Ascending aorta (tissue), 2 donors: ENCODE results near the gene CPA5. TPM values are rescaled to one million over a fixed set of nuclear protein-coding genes. Genes with fewer than 3 reads are reported as not detected.

Experiments used
- DNase-seq, 2 donors: peaks; one replicate each; pipeline ENCODE4 v3.0.0-alpha.2; 2019; ENCODE audit warnings: low spot score in 2 of 2
- H3K27ac ChIP-seq, 2 donors: fragments of 200-600 bp; sonication (generic); one replicate each; pipeline ENCODE4 v1.5.1; 2016 to 2017; ENCODE audit warnings: mild to moderate bottlenecking in 1 of 2
- H3K27me3 ChIP-seq: fragments of 200-600 bp; sonication (generic); one replicate; pipeline ENCODE4 v1.5.1; 2017
- H3K36me3 ChIP-seq, 2 donors: fragments of 200-600 bp; sonication (generic); one replicate each; pipeline ENCODE4 v1.5.1; 2016
- H3K4me1 ChIP-seq, 2 donors: fragments of 200-600 bp; sonication (generic); one replicate each; pipeline ENCODE4 v1.5.1; 2016 to 2017; ENCODE audit warnings: mild to moderate bottlenecking in 1 of 2
- H3K4me3 ChIP-seq, 2 donors: fragments of 200-600 bp; sonication (generic); one replicate each; pipeline ENCODE4 v1.5.1; 2016 to 2017; ENCODE audit warnings: mild to moderate bottlenecking in 1 of 2
- H3K9me3 ChIP-seq, 2 donors: fragments of 200-600 bp; sonication (generic); one replicate each; pipeline ENCODE4 v1.5.1; 2016
- CTCF ChIP-seq, 3 experiments: fragments of 200-600 bp in 2 of 3; fragments of 450-650 bp in 1 of 3; sonication (generic) in 2 of 3; IDR thresholded peaks; one replicate each; pipeline ENCODE4 v1.5.1; 2016 to 2019; ENCODE audit warnings: antibody characterized with exemption in 3 of 3, mild to moderate bottlenecking in 1 of 3, moderate library complexity in 1 of 3
- intact Hi-C: fragments of 100-400 bp; cut with DNase I; formaldehyde crosslinking; loops from one replicate; pipeline ENCODE4 v1.15.1; 2023
- total RNA-seq: library from RNA; depleted of rRNA; stranded (reverse); fragments of >200 nt; gene quantifications from one replicate; pipeline ENCODE4 v1.1.0, GENCODE V29; 2016

CPA5 gene
- not detected for total RNA-seq

- Histone ChIP-seq H3K27ac (no peak within 1 kb of the TSS), H3K4me1 (no peaks in the 10 kb centered on the region), H3K4me3 (no peak within 1 kb of the TSS), H3K9me3 (no peaks in the 10 kb centered on the region), H3K36me3 (no peaks in the 10 kb centered on the region), H3K27me3 (no peaks in the 10 kb centered on the region)
- intact Hi-C loops: no loop called here
- DNase-seq: no peak
- no peak for TF ChIP-seq CTCF (IDR thresholded peaks at IDR 0.05)
Observed at GRCh38 chr7:130344271-130344866, at the start of gene CPA5. CPA5 (plus strand) TSS chr7:130344816; CDS start chr7:130346486, 1,670 bp downstream.

- Histone ChIP-seq H3K27ac (no peak overlapping the region), H3K4me3 (no peak overlapping the region), H3K36me3 (no peaks in the 10 kb centered on the region), H3K9me3 (no peaks in the 10 kb centered on the region), H3K27me3 (no peaks in the 10 kb centered on the region), H3K4me1 (peaks cover 0 to 14% of the 10 kb centered on the region in 2 donors)
- intact Hi-C loops: loop anchor here (10.0 kb wide), 1 partner anchor 58 kb away; no protein-coding TSS in a partner anchor
- no peak for TF ChIP-seq CTCF (IDR thresholded peaks at IDR 0.05)
- no peak for DNase-seq
Observed at GRCh38 chr7:130296221-130296951, 48.2 kb upstream of the CPA5 start.

- DNase-seq: no peak
- H3K27me3 ChIP-seq: no peaks in the 10 kb centered on the region
- intact Hi-C loops: loop anchor here (10.0 kb wide), 1 partner anchor 57 kb away; no protein-coding TSS in a partner anchor
- H3K36me3 ChIP-seq: no peaks in the 10 kb centered on the region
- peaks cover 0 to 6% of the 10 kb centered on the region in 2 donors for H3K4me1 ChIP-seq
- no peak for TF ChIP-seq CTCF (IDR thresholded peaks at IDR 0.05)
- H3K27ac ChIP-seq: no peak overlapping the region
- H3K9me3 ChIP-seq: no peaks in the 10 kb centered on the region
- H3K4me3 ChIP-seq: no peak overlapping the region
Observed at GRCh38 chr7:130297628-130298543, 46.7 kb upstream of the CPA5 start.

GRCh38 chr7:130298544-130299326, 45.9 kb upstream of the CPA5 start:
- Histone ChIP-seq H3K4me1 (peaks cover 0 to 1% of the 10 kb centered on the region in 2 donors), H3K27ac (no peak overlapping the region), H3K36me3 (no peaks in the 10 kb centered on the region), H3K9me3 (no peaks in the 10 kb centered on the region), H3K4me3 (no peak overlapping the region), H3K27me3 (no peaks in the 10 kb centered on the region)
- intact Hi-C loops: loop anchor here (10.0 kb wide), 1 partner anchor 56 kb away; no protein-coding TSS in a partner anchor
- DNase-seq: no peak
- no peak for TF ChIP-seq CTCF (IDR thresholded peaks at IDR 0.05)

- TF ChIP-seq CTCF (IDR thresholded peaks at IDR 0.05): no peak
- intact Hi-C loops: loop anchor here (10.0 kb wide), 1 partner anchor 55 kb away; no protein-coding TSS in a partner anchor
- Histone ChIP-seq H3K27ac (no peak overlapping the region), H3K4me1 (no peaks in the 10 kb centered on the region), H3K27me3 (no peaks in the 10 kb centered on the region), H3K9me3 (no peaks in the 10 kb centered on the region), H3K36me3 (no peaks in the 10 kb centered on the region), H3K4me3 (no peak overlapping the region)
- DNase-seq: no peak
Observed at GRCh38 chr7:130299866-130300265, 44.8 kb upstream of the CPA5 start.
